C4-2B (cell line): ENCODE measurements around the gene DCTN4.

Experiments used
- CTCF ChIP-seq: fragments of 450-650 bp; conservative IDR thresholded peaks from 2 replicates; pipeline ENCODE4 v1.5.1; 2017; ENCODE audit warnings: mild to moderate bottlenecking
- ZFX ChIP-seq: fragments of 450-650 bp; IDR thresholded peaks from 2 replicates; pipeline ENCODE4 v1.6.1; 2017

GRCh38 chr5:150789450-150789849, 30.6 kb upstream of the DCTN4 start:
- TF ChIP-seq CTCF (no peak), ZFX (no peak)
